ENCODE measurements around the gene TOR1A. TPM values are rescaled to one million over a fixed set of nuclear protein-coding genes. Genes with fewer than 3 reads are reported as not detected.
"Not testable (repeated sequence)": the region's sequence is repeated elsewhere in the genome, so short reads cannot be mapped to it uniquely, and the experiment has no call there.

Gene TOR1A
- polyA plus RNA-seq, 1 experiment = 78.8 TPM

DNA sequence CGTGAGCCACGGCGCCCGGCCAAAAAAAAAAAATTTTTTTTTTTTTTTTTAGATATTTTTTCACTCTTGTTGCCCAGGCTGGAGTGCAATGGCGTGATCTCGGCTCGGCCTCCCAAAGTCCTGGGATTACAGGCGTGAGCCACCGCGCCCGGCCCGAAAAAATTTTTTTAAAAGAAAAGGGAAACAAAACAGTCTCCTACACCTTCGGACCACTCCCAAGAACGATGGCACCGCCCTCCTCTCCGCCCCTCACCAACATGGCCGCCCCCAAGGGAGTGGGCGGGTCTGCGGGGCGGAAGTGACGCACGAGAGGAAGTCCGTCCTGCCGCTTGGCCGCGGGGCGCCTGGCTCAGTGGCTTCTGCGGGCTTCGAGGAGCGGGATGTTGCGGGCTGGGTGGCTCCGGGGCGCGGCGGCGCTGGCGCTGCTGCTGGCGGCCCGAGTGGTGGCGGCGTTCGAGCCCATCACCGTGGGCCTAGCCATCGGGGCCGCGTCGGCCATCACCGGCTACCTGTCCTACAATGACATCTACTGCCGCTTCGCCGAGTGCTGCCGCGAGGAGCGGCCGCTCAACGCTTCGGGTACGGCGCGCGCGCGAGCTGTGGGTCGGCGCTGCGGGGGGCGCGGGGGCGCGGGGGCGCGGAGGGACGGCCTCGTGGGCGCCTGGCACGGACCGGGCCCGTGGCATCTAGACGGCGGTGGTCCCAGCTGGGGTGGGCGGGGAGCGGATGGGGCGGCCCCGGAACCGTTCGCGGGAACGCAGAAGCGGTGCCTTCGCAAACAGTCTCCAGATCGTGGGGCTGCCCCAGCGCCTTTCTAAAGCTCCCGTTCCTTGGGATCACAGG is 20.9 kb downstream of the TOR1A start, which contains the start of gene TOR1B:
TSS of gene TOR1B (plus strand) at position 352 of the 843 bp plus-strand sequence. CDS start at position 381, 29 bp downstream.
- H3K27me3 ChIP-seq (ENCODE audit: control insufficient read depth, insufficient read depth, low read length) = no peaks in the 10 kb centered on the region
- TF ChIP-seq, protein P1, sequence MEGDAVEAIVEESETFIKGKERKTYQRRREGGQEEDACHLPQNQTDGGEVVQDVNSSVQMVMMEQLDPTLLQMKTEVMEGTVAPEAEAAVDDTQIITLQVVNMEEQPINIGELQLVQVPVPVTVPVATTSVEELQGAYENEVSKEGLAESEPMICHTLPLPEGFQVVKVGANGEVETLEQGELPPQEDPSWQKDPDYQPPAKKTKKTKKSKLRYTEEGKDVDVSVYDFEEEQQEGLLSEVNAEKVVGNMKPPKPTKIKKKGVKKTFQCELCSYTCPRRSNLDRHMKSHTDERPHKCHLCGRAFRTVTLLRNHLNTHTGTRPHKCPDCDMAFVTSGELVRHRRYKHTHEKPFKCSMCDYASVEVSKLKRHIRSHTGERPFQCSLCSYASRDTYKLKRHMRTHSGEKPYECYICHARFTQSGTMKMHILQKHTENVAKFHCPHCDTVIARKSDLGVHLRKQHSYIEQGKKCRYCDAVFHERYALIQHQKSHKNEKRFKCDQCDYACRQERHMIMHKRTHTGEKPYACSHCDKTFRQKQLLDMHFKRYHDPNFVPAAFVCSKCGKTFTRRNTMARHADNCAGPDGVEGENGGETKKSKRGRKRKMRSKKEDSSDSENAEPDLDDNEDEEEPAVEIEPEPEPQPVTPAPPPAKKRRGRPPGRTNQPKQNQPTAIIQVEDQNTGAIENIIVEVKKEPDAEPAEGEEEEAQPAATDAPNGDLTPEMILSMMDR (IDR thresholded peaks at IDR 0.05; ENCODE audit: insufficient read depth, low read depth, low read length) = no peak
- CTCF ChIA-PET = interaction anchor here (0.7 to 1.8 kb wide), 2 partner anchors 13 to 77 kb away, joined by 3 to 10 read pairs; no protein-coding TSS in a partner anchor
- peaks cover 2% of the 10 kb centered on the region for H3K36me3 ChIP-seq (ENCODE audit: control insufficient read depth, insufficient read depth, low read length)
- POLR2A ChIA-PET = interaction anchor here (0.6 kb wide), 1 partner anchor 54 kb away, joined by 3 read pairs; no protein-coding TSS in a partner anchor
- peak; percentile 65 for DNase-seq (ENCODE audit: low read depth)
- H3K4me3 ChIP-seq (ENCODE audit: low read depth, low read length) = peak within 1 kb of the TSS; percentile 79

DNA sequence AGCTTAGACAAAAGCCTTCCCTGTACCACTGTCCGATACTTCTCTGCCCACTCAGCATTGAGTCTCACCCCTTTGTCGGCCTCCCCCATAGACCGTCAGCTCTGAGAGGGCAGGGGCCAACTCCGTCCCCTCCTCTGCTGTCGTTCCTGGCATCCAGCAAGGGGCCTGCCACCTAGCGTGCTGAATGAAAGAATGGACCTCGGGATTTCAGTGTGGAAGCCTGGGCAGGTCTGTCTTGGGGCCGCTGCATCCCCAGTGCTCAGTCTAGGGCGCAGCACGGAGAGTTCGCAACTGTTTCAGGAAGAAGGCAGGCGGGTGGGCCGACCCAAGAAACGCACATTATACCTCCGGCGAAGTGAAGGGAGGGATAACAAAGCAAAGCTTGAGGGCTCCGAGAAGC is 22.4 kb downstream of the TOR1A start:
- H3K4me3 ChIP-seq (ENCODE audit: low read depth, low read length) = no peak overlapping the region
- no peaks in the 10 kb centered on the region for H3K27me3 ChIP-seq (ENCODE audit: control insufficient read depth, insufficient read depth, low read length)
- ChIA-PET CTCF (interaction anchor here (0.6 to 1.8 kb wide), 3 partner anchors 11 to 74 kb away, joined by 3 to 10 read pairs (median 4); no protein-coding TSS in a partner anchor), POLR2A (no interaction called here)
- TF ChIP-seq, protein P1 (IDR thresholded peaks at IDR 0.05; ENCODE audit: insufficient read depth, low read depth, low read length) = no peak
- H3K36me3 ChIP-seq (ENCODE audit: control insufficient read depth, insufficient read depth, low read length) = peaks cover 2% of the 10 kb centered on the region
- no peak for DNase-seq (ENCODE audit: low read depth)

DNA sequence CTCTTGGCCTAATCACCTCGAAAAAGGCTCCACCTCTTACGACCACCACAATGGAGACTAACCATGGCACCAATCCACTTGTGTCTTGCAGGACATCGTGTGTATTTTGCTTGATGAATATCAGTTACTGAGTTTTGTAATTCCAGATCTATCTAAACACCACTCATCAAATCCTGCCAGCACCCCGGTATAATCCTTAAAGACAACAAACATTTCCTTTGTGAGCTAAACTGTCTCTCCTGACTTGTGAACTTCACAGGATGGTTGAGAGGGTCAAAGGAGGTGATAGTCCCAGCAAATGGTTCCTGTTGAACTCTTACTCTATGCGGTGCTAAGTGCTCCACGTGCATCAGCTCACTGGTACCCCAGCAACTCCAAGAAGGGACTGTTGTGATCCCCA is 25.0 kb downstream of the TOR1A start:
- CTCF ChIA-PET = interaction anchor here (0.8 kb wide), 1 partner anchor 9 kb away, joined by 3 read pairs; no protein-coding TSS in a partner anchor
- TF ChIP-seq, protein P1 (IDR thresholded peaks at IDR 0.05; ENCODE audit: insufficient read depth, low read depth, low read length) = no peak
- no peaks in the 10 kb centered on the region for H3K36me3 ChIP-seq (ENCODE audit: control insufficient read depth, insufficient read depth, low read length)
- H3K27me3 ChIP-seq (ENCODE audit: control insufficient read depth, insufficient read depth, low read length) = peaks cover 4% of the 10 kb centered on the region
- POLR2A ChIA-PET = no interaction called here
- H3K4me3 ChIP-seq (ENCODE audit: low read depth, low read length) = no peak overlapping the region
- DNase-seq (ENCODE audit: low read depth) = no peak

DNA sequence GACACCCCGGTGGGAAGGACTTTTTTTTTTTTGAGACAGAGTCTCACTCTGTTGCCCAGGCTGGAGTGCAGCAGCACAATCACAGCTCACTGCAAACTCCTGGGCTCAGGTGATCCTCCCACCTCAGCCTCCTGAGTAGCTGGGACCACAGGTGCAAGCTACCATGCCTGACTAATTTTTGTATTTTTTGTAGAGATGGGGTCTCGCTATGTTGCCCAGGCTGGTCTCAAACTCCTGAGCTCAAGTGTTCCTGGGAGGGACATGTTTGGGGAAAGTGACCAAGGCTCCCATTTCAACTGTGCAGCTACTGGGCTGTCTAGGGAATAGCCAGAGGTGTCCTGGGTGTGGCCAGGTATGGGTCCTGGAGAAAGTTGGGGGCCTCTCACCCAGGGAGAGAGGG is 27.9 kb downstream of the TOR1A start:
- CTCF ChIA-PET = interaction anchor here (1.6 kb wide), 1 partner anchor 58 kb away, joined by 5 read pairs; no protein-coding TSS in a partner anchor
- H3K36me3 ChIP-seq (ENCODE audit: control insufficient read depth, insufficient read depth, low read length); H3K4me3 ChIP-seq (ENCODE audit: low read depth, low read length); DNase-seq (ENCODE audit: low read depth); H3K27me3 ChIP-seq (ENCODE audit: control insufficient read depth, insufficient read depth, low read length); POLR2A ChIA-PET: not testable (repeated sequence)

DNA sequence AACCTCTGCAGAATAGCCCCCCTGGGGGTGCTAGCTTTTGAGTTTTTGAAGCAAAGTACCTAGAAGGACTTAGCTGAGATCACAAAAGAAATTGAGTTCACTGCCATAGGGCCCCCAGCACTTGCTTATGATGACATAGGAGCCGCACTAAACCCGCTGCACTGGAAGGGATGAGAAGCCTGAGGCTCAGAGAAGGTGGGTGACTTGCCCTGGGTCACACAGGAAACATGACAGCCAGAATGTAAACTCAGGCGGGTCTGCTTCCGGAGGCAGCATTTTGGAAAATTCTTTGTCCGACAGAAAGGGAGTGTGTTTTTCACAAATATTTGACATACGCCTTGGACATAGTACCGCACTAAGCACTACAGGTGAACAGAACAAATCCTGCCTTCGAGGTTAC is 29.4 kb downstream of the TOR1A start:
- DNase-seq (ENCODE audit: low read depth) = no peak
- peaks cover 6% of the 10 kb centered on the region for H3K27me3 ChIP-seq (ENCODE audit: control insufficient read depth, insufficient read depth, low read length)
- no peak overlapping the region for H3K4me3 ChIP-seq (ENCODE audit: low read depth, low read length)
- no peaks in the 10 kb centered on the region for H3K36me3 ChIP-seq (ENCODE audit: control insufficient read depth, insufficient read depth, low read length)
- CTCF ChIA-PET = no interaction called here
- TF ChIP-seq, protein P1 (IDR thresholded peaks at IDR 0.05; ENCODE audit: insufficient read depth, low read depth, low read length) = no peak
- POLR2A ChIA-PET = no interaction called here

All from BJ (cell line).